NT2/D1 (cell line): ENCODE measurements around the gene RBM4.

Source experiments
- YY1 ChIP-seq: IDR thresholded peaks from 2 replicates; pipeline ENCODE4 v1.6.1; 2011; ENCODE audit not compliant: insufficient read length, insufficient read depth
- ZNF274 ChIP-seq: IDR thresholded peaks from 2 replicates; pipeline ENCODE4 v1.6.1; 2011; ENCODE audit warnings: mild to moderate bottlenecking, low read depth, low read length

DNA sequence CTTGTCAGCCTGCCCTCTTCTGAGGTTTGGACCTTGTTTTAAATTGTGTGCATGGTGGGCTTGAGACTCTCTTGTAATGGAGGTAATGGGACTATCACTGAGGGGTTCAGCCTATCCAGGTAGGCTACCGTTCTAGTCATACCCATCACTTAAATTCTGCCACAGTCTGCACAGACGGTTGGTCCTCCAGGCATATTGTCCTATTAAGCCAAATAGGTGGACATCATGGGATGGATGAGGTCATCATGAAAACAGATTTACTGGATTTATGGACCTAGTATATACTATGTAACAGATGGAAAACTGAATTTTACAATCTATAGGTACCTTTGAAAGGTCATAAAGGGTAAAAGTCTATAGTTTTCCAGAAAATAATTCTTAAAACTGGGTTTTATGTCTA lies 9.1 kb upstream of the RBM4 start:
- TF ChIP-seq YY1 (no peak), ZNF274 (no peak)
